ENCODE data around the gene MRPS5.
"Not testable (repeated sequence)": the region's sequence is repeated elsewhere in the genome, so short reads cannot be mapped to it uniquely, and the experiment has no call there.

Gene MRPS5

DNA sequence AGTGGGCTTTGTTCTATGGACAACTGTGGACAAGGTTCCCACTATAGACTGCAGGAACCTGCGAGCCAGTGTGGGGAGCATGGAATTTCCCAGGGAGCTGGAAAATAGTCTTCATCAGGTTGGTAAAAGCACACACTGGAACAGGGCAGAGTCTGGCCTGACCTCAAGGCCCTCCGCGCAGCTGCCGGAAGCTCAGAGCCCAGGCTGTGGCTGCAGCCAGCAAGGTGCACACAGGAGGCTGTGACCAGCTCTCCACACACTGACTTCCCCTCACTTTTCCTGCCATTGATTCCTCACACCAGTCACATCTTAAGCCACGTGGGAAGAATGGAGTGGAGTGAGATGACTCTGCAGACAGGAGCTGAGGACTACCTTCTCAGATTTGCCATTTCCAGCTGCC lies 77.0 kb downstream of the MRPS5 start:
- DNase-seq, result no peak

DNA sequence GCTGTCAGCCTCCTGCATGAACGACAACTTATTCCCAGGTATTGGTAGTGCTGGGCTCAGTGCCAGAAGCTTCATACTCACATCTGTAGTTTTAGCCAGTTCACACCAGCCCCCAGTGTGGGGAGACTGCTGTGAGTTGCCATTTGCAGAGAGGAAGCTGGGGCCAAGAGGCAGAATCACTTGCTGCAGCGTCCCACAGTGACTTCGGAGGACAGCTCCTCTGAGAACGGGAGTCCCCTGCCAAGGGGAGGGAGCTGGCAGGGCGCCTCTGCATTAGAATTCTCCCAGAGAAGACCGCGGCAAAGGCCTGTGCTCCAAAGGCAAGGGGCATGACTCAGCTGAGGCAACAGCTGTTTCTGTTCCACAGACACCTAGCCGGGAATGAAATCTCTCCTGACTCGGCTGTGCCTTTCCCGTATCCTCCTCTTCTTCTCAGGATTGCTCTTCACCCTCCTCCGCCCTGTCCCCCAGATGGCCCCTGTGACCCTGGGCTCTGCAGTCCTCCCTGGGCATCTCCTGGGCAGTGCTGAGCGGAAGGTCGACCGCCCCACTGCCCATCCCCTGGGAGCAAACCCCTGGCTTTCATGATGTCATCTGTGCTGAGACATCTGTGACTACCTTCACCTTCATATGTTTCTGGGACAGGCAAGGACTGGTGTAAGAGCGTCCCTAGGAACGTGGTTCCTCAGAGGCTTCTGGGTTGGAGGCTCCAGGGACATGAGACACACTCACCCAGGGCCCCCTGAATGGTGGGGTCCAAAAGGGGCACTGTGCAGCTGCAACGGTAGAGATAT lies 78.1 kb downstream of the MRPS5 start:
- peak in 2 of 6 experiments; percentile 19 to 27 for DNase-seq

DNA sequence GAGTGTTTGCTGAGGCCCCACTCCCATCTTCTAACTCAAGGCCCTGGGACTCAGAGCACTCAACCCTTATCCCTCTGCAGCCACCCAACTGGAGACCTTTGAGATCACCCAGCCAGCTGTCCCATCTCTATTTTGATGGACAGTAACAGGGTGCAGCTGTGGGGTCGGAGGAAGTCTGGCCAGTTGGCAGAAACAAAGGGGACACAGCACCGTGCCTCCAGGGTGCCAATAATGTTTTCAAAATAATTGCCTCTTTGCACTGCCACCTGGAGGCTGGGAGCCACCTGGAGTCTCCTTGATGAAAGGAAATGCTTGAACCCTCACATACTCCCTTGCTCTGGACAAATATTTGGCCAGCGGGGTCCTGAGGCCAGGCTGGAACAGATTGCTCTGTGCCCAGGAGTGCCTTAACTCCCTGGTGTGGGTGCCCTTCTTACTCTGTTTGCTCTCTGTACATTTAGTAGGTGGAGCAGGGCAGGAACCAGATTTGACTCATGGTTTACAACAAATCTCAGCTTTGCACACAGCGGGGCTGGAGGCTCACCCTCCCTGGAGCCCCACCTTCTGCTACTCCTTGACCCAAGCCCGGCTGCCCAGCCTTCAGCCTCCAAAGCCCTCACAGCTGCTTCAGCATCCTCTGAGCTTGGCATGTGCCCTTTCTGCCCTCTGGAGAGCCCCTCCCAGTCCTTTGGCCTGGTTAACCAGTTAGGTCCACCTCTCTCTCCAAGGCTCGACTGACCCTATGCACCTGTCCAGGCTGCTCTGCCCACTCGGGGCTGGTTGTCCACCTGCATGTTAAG lies 78.9 kb downstream of the MRPS5 start:
- DNase-seq, result no peak

DNA sequence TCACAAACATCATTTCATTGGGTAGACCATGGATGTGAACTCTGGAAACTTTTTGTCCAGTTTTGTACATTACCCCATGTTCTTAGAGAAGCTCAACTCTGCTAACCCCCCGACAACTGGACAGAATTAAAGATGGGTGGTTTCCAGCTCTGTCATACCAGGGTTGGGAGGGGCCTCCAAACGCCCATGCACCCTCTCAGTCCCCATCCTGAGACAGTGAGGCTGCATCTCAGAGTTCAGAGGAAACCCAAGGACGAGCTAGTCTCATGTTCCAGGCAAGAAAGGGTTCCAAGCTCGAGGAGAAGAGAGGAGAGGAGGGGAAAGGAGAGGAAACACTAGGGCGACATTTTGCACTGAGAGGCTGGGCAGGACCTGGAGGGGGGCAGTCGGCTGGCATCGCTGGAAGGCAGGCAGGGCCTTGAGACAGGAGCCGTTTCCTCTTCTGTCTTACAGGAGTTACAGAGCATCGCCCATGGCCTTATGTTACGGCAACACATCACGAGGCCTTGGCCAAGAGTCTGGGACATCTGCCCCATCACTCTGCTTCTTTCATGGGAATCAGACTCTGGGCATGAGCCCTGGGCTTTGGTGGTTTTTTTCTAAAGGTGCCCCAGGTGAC lies 79.7 kb downstream of the MRPS5 start:
- no peak for DNase-seq

DNA sequence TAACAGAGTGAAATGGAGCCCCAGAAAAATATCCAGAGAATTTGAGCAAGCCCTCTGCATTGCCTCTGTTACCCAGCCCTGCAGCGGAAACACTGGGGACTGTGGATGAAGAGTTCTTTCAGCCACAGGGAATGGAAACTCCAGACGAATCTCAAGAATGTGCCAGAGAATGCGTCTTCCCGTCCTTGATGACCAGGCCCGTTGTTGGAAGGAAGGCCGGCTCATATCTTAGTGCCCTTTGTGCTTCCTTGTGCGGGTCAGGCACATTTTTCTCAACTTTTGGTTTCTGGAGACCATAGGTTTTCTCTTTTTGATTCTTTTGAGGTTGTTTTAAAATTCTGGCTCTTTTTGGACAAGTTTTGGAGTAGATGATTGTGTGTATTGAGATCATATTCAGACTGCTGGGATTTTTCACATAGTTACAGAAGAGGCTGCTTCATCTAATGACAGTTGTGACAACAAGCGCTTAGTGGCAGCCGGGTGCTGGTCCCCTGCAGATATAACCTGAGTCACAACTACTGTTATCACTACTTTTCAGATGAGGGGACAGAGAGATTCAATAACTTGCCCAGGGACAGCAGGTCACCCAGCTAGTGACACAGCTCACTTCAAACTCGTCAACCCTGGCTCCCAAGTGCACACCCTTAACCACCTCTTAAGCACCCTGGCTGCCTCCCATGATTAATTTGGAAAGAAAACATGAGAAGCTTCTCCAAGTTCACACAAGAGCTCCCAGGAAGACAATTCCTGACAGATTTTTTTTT lies 80.4 kb downstream of the MRPS5 start:
- DNase-seq, result no peak

DNA sequence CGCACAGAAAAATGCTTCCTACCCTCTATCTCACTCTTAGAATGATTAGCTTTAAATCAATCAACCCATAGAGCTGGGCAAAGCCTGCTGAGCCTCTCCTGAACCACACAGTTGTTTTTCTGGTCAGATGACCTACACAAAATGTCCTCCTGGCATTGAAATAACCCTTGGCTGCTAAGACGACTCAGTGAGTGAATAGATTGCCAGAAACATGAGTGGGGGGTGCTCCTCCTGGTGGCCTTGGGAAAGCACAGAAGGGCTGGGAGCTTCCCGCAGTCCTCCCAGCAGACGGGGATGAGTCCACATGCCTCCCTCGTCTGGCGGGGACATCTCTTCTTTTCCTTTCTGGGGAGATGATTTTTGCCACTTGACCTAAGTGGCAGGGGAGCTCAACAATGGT lies 81.2 kb downstream of the MRPS5 start:
- no peak for DNase-seq

DNA sequence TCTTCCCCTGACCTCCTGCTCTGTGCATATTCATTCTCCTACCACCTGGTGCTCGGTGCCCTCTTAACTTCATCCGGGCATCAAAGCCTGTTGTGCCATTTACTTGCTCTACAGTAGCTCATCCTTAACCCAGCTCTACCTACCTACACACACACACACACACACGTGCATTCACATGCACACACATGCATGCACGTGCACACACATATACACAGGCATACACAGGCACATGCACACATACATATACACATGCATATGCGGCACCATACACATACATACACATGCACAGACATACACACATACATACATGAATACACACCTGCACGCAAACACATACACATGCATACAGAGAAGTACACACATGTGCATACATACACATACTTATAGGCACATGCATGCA lies 81.6 kb downstream of the MRPS5 start:
- no peak for DNase-seq

DNA sequence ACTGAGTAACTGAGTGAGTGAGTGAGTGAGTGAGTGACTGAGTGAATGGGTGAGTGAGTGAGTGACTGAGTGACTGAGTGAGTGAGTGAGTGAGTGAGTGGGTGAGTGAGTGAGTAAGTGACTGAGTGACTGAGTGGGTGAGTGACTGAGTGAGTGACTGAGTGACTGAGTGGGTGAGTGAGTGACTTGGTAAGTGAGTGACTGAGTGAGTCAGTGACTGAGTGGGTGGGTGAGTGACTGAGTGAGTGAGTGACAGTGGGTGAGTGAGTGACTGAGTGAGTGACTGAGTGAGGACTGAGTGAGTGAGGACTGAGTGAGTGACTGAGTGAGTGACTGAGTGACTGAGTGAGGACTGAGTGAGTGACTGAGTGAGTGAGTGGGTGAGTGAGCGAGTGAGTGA lies 82.2 kb downstream of the MRPS5 start:
- no peak for DNase-seq

DNA sequence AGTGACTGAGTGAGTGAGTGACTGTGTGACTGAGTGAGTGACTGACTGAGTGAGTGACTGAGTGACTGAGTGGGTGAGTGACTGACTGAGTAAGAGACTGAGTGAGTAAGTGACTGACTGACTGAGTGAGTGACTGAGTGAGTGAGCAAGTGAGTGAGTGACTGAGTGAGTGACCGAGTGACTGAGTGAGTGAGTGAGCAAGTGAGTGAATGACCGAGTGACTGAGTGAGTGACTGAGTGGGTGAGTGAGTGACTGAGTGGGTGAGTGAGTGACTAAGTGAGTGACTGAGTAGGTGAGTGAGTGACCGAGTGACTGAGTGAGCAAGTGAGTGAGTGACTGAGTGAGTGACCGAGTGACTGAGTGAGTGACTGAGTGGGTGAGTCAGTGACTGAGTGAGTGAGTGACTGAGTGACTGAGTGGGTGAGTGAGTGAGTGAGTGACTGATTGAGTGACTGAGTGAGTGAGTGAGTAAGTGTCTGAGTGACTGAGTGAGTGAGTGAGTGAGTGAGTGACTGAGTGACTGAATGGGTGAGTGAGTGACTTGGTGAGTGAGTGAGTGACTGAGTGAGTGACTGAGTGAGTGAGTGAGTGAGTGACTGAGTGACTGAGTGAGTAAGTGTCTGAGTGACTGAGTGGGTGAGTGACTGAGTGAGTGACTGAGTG lies 82.8 kb downstream of the MRPS5 start:
- no peak for DNase-seq

DNA sequence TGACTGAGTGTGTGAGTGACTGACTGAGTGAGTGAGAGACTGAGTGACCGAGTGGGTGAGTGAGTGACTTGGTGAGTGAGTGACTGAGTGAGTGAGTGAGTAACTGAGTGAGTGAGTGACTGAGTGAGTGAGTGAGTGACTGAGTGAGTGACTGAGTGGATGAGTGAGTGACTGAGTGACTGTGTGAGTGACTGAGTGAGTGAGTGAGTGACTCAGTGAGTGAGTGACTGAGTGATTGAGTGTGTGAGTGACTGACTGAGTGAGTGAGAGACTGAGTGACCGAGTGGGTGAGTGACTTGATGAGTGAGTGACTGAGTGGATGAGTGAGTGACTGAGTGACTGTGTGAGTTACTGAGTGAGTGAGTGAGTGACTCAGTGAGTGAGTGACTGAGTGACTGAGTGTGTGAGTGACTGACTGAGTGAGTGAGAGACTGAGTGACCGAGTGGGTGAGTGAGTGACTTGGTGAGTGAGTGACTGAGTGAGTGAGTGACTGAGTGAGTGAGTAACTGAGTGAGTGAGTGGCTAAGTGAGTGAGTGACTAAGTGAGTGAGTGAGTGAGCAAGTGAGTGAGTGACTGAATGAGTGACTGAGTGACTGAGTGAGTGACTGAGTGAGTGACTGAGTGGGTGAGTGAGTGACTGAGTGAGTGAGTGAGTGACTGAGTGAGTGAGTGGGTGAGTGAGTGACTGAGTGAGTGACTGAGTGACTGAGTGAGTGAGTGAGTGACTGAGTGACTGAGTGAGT lies 83.6 kb downstream of the MRPS5 start:
- DNase-seq, result not testable (repeated sequence)

DNA sequence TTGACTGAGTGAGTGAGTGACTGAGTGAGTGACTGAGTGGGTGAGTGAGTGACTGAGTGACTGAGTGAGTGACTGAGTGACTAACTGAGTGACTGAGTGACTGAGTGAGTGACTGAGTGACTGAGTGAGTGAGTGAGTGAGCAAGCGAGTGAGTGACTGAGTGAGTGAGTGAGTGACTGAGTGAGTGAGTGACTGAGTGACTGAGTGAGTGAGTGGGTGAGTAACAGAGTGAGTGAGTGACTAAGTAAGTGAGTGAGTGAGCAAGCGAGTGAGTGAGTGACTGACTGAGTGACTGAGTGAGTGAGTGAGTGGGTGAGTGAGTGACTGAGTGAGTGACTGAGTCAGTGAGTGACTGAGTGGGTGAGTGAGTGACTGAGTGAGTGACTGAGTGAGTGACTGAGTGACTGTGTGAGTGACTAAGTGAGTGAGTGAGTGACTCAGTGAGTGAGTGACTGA lies 84.2 kb downstream of the MRPS5 start:
- DNase-seq, result no peak

DNA sequence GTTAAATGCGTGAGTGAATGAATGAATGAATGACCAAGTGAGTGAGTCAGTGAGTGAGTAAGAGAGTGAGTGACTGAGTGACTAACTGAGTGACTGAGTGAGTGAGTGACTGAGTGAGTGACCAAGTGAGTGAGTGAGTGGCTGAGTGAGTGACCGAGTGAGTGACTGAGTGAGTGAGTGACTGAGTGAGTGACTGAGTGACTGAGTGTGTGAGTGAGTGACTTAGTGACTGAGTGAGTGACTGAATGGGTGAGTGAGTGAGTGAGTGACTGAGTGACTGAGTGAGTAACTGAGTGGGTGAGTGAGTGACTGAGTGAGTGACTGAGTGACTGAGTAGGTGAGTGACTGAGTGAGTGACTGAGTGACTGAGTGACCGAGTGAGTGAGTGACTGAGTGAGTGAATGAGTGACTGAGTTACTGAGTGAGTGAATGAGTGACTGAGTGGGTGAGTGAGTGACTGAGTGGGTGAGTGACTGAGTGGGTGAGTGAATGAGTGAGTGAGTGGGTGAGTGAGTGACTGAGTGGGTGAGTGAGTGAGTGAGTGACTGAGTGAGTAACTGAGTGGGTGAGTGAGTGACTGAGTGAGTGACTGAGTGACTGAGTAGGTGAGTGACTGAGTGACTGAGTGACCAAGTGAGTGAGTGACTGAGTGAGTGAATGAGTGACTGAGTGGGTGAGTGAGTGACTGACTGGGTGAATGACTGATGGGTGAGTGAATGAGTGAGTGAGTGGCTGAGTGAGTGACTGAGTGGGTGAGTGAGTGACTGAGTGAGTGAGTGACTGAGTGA lies 84.8 kb downstream of the MRPS5 start:
- DNase-seq, result no peak
